ENCODE results near the gene NCSTN.

- TF ChIP-seq, protein P1, sequence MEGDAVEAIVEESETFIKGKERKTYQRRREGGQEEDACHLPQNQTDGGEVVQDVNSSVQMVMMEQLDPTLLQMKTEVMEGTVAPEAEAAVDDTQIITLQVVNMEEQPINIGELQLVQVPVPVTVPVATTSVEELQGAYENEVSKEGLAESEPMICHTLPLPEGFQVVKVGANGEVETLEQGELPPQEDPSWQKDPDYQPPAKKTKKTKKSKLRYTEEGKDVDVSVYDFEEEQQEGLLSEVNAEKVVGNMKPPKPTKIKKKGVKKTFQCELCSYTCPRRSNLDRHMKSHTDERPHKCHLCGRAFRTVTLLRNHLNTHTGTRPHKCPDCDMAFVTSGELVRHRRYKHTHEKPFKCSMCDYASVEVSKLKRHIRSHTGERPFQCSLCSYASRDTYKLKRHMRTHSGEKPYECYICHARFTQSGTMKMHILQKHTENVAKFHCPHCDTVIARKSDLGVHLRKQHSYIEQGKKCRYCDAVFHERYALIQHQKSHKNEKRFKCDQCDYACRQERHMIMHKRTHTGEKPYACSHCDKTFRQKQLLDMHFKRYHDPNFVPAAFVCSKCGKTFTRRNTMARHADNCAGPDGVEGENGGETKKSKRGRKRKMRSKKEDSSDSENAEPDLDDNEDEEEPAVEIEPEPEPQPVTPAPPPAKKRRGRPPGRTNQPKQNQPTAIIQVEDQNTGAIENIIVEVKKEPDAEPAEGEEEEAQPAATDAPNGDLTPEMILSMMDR (IDR thresholded peaks at IDR 0.05; ENCODE audit: low read depth, low read length), result no peak
- TF ChIP-seq EZH2phosphoT487 (IDR thresholded peaks at IDR 0.05; ENCODE audit: low read depth), result no peak
Measured at GRCh38 chr1:160374306-160375110, 31.3 kb downstream of the NCSTN start.

Measured in OCI-LY3 (cell line).